Effector memory CD8-positive, alpha-beta T cell (primary cell): ENCODE data around the gene FXYD5.

ENCODE experiments used
- ATAC-seq: fragments of 150-1000 bp; cut with Tn5 transposase; replicated peaks from 2 replicates; pipeline ENCODE4 v1.10.0; 2021; ENCODE audit warnings: mild to moderate bottlenecking, moderate library complexity
- DNase-seq, 3 experiments: peaks; one replicate each; pipeline ENCODE4 v3.0.0; 2021
- H3K27ac Mint-ChIP-seq, 2 donors: one replicate each; pipeline ENCODE4 v1.8.0; 2022; ENCODE audit warnings: mild to moderate bottlenecking in 2 of 2, mixed read lengths in 2 of 2, moderate library complexity in 2 of 2
- H3K27me3 Mint-ChIP-seq, 2 donors: one replicate each; pipeline ENCODE4 v1.8.0; 2022; ENCODE audit warnings: mixed read lengths in 2 of 2
- H3K36me3 Mint-ChIP-seq: one replicate; pipeline ENCODE4 v1.8.0; 2022; ENCODE audit warnings: mild to moderate bottlenecking, moderate library complexity, mixed read lengths; ENCODE audit not compliant: insufficient read depth
- H3K4me1 Mint-ChIP-seq, 2 donors: one replicate each; pipeline ENCODE4 v1.8.0; 2022; ENCODE audit warnings: low read depth in 2 of 2, mixed read lengths in 2 of 2
- H3K4me3 Mint-ChIP-seq, 2 donors: one replicate each; pipeline ENCODE4 v1.8.0; 2022; ENCODE audit warnings: mild to moderate bottlenecking in 2 of 2, mixed read lengths in 2 of 2, moderate library complexity in 2 of 2
- H3K9me3 Mint-ChIP-seq, 2 donors: one replicate each; pipeline ENCODE4 v1.8.0; 2022; ENCODE audit warnings: mixed read lengths in 2 of 2

FXYD5 gene

GRCh38 chr19:35115177-35115951 lies 39.2 kb upstream of the FXYD5 start, which contains the start of gene FXYD3:
Gene FXYD3, plus strand, starts transcription at chr19:35115823. Its CDS starts 3,554 bp downstream, at chr19:35119377.
- H3K4me3 Mint-ChIP-seq, result peak within 1 kb of the TSS in 1 of 2 donors; percentile 36
- H3K9me3 Mint-ChIP-seq, result no peaks in the 10 kb centered on the region
- peaks cover 6% of the 10 kb centered on the region for H3K36me3 Mint-ChIP-seq
- ATAC-seq, result no peak
- peaks cover 4 to 6% of the 10 kb centered on the region in 2 donors for H3K4me1 Mint-ChIP-seq
- DNase-seq, result no peak
- H3K27me3 Mint-ChIP-seq, result peaks cover 6 to 10% of the 10 kb centered on the region in 2 donors
- H3K27ac Mint-ChIP-seq, result peak within 1 kb of the TSS in 1 of 2 donors; percentile 21

- Mint-ChIP-seq H3K4me3 (no peak overlapping the region), H3K9me3 (no peaks in the 10 kb centered on the region), H3K36me3 (peaks cover 6% of the 10 kb centered on the region), H3K27me3 (peaks cover 0 to 10% of the 10 kb centered on the region in 2 donors), H3K4me1 (peaks cover 4 to 6% of the 10 kb centered on the region in 2 donors), H3K27ac (peak overlapping the region in 1 of 2 donors; percentile 21)
- DNase-seq, result no peak
- ATAC-seq, result no peak
Measured at GRCh38 chr19:35116072-35116801, 38.3 kb upstream of the FXYD5 start.

DNA sequence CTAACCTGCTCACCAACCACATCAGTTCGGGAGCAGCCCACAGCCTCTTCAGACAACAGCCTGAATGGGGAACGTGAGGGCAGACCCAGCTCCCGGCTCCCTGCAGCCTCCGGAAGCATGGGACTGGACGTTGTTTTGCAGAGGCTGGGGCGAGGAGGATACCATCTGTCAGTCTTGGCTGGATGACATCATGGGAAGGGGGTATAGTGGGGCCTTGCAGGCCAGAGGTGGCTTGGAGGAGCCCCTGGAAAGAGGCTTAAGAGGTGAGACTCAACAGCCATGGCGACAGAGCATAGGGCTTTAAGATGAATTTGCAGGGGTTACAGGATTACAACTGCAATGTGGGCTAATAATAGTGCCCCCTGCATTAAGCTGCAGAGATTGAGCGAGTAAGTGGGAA lies 37.4 kb upstream of the FXYD5 start:
- Mint-ChIP-seq H3K4me1 (peaks cover 4 to 6% of the 10 kb centered on the region in 2 donors), H3K27ac (no peak overlapping the region), H3K9me3 (no peaks in the 10 kb centered on the region), H3K27me3 (peaks cover 0 to 3% of the 10 kb centered on the region in 2 donors), H3K36me3 (peaks cover 6% of the 10 kb centered on the region), H3K4me3 (no peak overlapping the region)
- DNase-seq (no peak), ATAC-seq (no peak)

DNA sequence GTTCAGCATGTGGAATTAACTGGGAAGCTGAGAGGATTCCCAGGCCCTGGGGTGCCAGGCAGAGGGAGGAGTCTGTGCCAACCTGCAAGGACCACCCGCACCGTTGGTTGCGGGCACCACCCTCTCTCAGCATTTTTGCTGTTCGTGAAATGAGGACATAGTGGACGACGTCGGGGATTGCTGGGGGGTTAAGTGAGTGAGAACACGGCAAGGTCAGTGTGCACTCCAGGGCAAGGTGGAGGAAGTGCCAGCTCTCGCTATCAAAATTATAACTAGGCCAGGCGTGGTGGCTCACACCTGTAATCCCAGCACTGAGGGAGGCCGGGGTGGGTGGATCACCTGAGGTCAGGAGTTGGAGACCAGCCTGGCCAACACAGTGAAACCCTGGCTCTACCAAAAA lies 36.7 kb upstream of the FXYD5 start:
- H3K27ac Mint-ChIP-seq, result peak overlapping the region in 1 of 2 donors; percentile 61
- H3K36me3 Mint-ChIP-seq, result peaks cover 6% of the 10 kb centered on the region
- ATAC-seq (no peak), DNase-seq (no peak)
- peaks cover 4 to 6% of the 10 kb centered on the region in 2 donors for H3K4me1 Mint-ChIP-seq
- no peaks in the 10 kb centered on the region for H3K9me3 Mint-ChIP-seq
- no peaks in the 10 kb centered on the region for H3K27me3 Mint-ChIP-seq
- H3K4me3 Mint-ChIP-seq, result no peak overlapping the region

DNA sequence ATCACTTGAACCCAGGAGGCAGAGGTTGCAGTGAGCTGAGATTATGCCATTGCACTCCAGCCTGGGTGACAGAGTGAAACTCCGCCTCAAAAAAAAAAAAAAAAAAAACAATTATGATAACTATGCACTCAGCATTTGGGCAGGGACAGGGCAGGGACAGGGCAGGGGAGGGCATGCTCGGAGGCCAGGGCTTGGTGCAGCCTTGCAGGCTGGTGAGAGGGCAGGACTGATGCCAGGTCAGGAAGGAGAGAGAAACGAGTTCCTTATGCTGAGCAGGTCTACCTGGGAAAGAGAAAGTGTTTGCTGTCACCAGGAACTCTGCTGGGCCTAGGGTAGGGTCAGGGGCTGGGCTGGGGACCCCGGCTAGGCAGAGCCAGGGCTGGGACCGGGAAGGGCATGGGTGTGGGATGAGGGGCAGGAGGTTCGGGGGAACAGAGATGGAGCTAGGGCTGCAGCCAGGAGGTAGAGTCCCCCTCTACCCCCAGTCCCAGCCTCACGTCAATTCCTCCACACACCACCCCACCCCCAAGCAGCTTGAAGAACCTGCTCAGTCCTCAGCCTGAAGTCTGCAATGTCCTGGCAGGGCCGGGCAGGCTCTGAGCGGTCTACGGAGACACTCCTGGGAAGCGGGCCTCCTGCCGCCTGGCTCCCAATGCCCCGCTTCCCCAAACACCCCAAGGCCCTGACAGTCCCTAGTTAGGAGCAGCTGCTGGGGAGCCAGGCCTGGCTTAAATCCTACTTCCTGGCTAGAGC lies 36.1 kb upstream of the FXYD5 start:
- peaks cover 6% of the 10 kb centered on the region for H3K36me3 Mint-ChIP-seq
- H3K4me3 Mint-ChIP-seq, result no peak overlapping the region
- ATAC-seq, result no peak
- peaks cover 0 to under 1% of the 10 kb centered on the region in 2 donors for H3K27me3 Mint-ChIP-seq
- no peak for DNase-seq
- H3K9me3 Mint-ChIP-seq, result no peaks in the 10 kb centered on the region
- H3K4me1 Mint-ChIP-seq, result peaks cover 4 to 6% of the 10 kb centered on the region in 2 donors
- H3K27ac Mint-ChIP-seq, result no peak overlapping the region

DNA sequence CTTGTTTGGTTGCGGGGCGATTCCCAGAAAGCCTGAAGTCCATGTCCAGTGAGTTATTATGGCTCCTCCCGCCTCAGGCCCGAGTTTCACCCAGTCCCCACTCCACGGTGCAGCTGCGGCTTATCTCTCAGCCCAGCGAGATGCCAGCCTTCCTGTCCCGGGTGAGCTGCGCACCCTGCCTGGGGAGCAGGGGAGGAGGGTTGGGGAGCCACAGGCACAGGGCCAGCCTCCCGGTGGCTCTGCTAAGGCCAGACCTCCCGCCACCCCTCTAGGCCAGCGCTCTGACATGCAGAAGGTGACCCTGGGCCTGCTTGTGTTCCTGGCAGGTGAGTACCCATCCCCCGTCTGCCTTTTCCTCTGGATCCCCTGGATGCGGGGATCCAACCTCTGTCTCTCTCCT lies 35.4 kb upstream of the FXYD5 start:
- Mint-ChIP-seq H3K36me3 (peaks cover 7% of the 10 kb centered on the region), H3K27me3 (peaks cover 0 to 7% of the 10 kb centered on the region in 2 donors), H3K9me3 (no peaks in the 10 kb centered on the region), H3K27ac (no peak overlapping the region), H3K4me3 (no peak overlapping the region), H3K4me1 (peaks cover 7 to 9% of the 10 kb centered on the region in 2 donors)
- DNase-seq (no peak), ATAC-seq (no peak)

GRCh38 chr19:35119578-35120155 lies 34.9 kb upstream of the FXYD5 start:
- DNase-seq (no peak), ATAC-seq (no peak)
- Mint-ChIP-seq H3K4me3 (no peak overlapping the region), H3K36me3 (peaks cover 12% of the 10 kb centered on the region), H3K9me3 (no peaks in the 10 kb centered on the region), H3K27ac (no peak overlapping the region), H3K27me3 (peaks cover 0 to 12% of the 10 kb centered on the region in 2 donors), H3K4me1 (peaks cover 9 to 12% of the 10 kb centered on the region in 2 donors)

GRCh38 chr19:35120492-35120891 lies 34.0 kb upstream of the FXYD5 start:
- peaks cover 10% of the 10 kb centered on the region in 2 donors for H3K4me1 Mint-ChIP-seq

GRCh38 chr19:35120898-35121297 lies 33.6 kb upstream of the FXYD5 start:
- peaks cover 12% of the 10 kb centered on the region for H3K36me3 Mint-ChIP-seq
- no peak overlapping the region for H3K4me3 Mint-ChIP-seq
- peaks cover 10% of the 10 kb centered on the region in 2 donors for H3K4me1 Mint-ChIP-seq
- no peak for ATAC-seq
- no peaks in the 10 kb centered on the region for H3K9me3 Mint-ChIP-seq
- peak overlapping the region in 1 of 2 donors; percentile 5 for H3K27ac Mint-ChIP-seq
- peaks cover 0 to 13% of the 10 kb centered on the region in 2 donors for H3K27me3 Mint-ChIP-seq
- DNase-seq, result no peak

More at GRCh38 chr19:35120492-35120891, 34.0 kb upstream of the FXYD5 start:
- H3K27me3 Mint-ChIP-seq, result peaks cover 0 to 13% of the 10 kb centered on the region in 2 donors
- H3K9me3 Mint-ChIP-seq, result no peaks in the 10 kb centered on the region
- no peak overlapping the region for H3K4me3 Mint-ChIP-seq
- DNase-seq (no peak), ATAC-seq (no peak)
- H3K36me3 Mint-ChIP-seq, result peaks cover 12% of the 10 kb centered on the region
- H3K27ac Mint-ChIP-seq, result no peak overlapping the region

GRCh38 chr19:35122687-35123551 lies 31.6 kb upstream of the FXYD5 start:
- Mint-ChIP-seq H3K27me3 (peaks cover 0 to 13% of the 10 kb centered on the region in 2 donors), H3K9me3 (no peaks in the 10 kb centered on the region), H3K36me3 (peaks cover 12% of the 10 kb centered on the region), H3K27ac (no peak overlapping the region), H3K4me3 (no peak overlapping the region), H3K4me1 (peaks cover 10% of the 10 kb centered on the region in 2 donors)
- ATAC-seq, result no peak
- DNase-seq, result no peak

DNA sequence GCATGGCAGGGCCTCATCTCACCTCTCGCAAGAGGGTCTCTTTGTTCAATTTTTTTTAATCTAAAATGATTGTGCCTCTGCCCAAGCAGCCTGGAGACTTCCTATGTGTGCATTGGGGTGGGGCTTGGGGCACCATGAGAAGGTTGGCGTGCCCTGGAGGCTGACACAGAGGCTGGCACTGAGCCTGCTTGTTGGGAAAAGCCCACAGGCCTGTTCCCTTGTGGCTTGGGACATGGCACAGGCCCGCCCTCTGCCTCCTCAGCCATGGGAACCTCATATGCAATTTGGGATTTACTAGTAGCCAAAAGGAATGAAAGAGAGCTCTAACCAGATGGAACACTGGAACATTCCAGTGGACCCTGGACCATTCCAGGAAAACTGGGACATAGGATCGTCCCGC lies 31.0 kb upstream of the FXYD5 start:
- H3K4me1 Mint-ChIP-seq, result peaks cover 10% of the 10 kb centered on the region in 2 donors
- DNase-seq (no peak), ATAC-seq (no peak)
- peak overlapping the region; percentile 83 to 85 for H3K4me3 Mint-ChIP-seq
- no peaks in the 10 kb centered on the region for H3K9me3 Mint-ChIP-seq
- H3K36me3 Mint-ChIP-seq, result peaks cover 12% of the 10 kb centered on the region
- H3K27me3 Mint-ChIP-seq, result peaks cover 0 to 13% of the 10 kb centered on the region in 2 donors
- H3K27ac Mint-ChIP-seq, result no peak overlapping the region
